Measurements from ENCODE around the gene PTPRJ.

The PTPRJ gene

DNA sequence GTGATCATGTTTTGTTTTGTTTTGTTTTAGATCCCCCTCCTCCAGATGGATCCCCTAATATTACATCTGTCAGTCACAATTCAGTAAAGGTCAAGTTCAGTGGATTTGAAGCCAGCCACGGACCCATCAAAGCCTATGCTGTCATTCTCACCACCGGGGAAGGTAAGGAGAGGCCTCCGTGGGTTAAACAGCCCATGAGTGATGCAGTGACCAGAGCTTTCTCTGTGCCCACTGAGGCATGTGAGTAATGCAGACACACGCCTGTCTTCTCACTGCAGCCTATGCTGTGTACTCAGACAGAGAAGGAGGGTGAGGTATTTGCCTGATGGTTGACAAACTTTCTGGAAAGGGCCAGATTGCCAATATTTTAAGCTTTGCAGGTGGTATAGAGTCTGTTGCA is 162.5 kb downstream of the PTPRJ start:
- no peak overlapping the region for H3K4me3 ChIP-seq (ENCODE audit: low read length)
- no peak for DNase-seq (ENCODE audit: low read depth)
- TF ChIP-seq CTCF (IDR thresholded peaks at IDR 0.05; ENCODE audit: insufficient read depth, low read depth, low read length, missing control alignments): no peak

GRCh38 chr11:48148749-48149148 is 168.4 kb downstream of the PTPRJ start:
- H3K4me3 ChIP-seq (ENCODE audit: low read length): no peak overlapping the region
- TF ChIP-seq CTCF (IDR thresholded peaks at IDR 0.05; ENCODE audit: insufficient read depth, low read depth, low read length, missing control alignments): no peak
- DNase-seq (ENCODE audit: low read depth): peak; percentile 49

- H3K4me3 ChIP-seq (ENCODE audit: low read length): no peak overlapping the region
- peak; percentile 92 for DNase-seq (ENCODE audit: low read depth)
- TF ChIP-seq CTCF (IDR thresholded peaks at IDR 0.05; ENCODE audit: insufficient read depth, low read depth, low read length, missing control alignments): no peak
Observed at GRCh38 chr11:48150213-48150612, 169.9 kb downstream of the PTPRJ start.

- TF ChIP-seq CTCF (IDR thresholded peaks at IDR 0.05; ENCODE audit: insufficient read depth, low read depth, low read length, missing control alignments): no peak
Observed at GRCh38 chr11:48154151-48154550, 173.8 kb downstream of the PTPRJ start.

DNA sequence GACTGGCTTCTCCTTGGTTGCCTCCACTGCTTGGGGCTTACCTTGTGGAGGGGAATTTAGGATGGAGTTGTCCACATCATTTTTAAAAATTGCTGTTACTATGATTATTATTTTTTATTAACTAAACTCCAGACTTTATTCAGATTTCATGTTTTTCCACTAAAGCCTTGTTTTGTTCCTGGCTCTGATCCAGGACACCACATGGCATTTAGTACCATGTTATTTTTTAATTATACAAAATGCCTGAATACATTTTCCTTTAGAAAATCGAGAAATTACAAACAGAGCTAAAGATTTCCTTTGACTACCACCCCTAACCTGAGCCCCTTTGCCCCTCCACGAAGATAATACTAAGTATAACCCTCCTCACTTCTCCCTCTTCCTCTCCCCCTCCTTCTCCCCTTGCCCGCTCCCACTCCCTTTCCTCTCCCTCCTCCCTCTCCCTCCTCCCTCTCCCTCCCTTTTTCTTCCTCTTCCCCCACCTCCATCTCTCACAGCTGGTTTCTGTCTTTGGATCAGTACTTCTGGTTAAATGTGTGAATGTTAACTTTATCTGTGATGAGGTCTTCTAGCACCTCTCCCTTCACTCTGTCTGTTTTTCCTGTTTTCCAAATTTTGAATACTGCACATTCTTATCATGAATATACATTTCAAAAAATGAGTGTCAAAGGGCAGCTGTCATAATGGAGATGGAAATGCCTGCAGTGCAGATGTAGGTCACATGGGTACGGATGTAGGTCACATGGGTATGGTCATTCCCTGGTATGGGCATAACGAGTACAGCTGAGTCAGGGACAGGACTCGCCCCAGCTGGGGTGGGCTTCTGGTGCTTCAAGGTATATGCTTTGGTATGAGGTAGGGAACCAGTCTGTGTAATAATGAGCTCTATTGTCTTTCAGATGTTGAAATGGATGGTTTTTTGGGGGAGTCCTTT is 181.9 kb downstream of the PTPRJ start:
- no peak overlapping the region for H3K4me3 ChIP-seq (ENCODE audit: low read length)
- DNase-seq (ENCODE audit: low read depth): no peak
- no peak for TF ChIP-seq CTCF (IDR thresholded peaks at IDR 0.05; ENCODE audit: insufficient read depth, low read depth, low read length, missing control alignments)

More at GRCh38 chr11:48154151-48154550, 173.8 kb downstream of the PTPRJ start:
- DNase-seq (ENCODE audit: low read depth): peak; percentile 70
- no peak overlapping the region for H3K4me3 ChIP-seq (ENCODE audit: low read length)

DNA sequence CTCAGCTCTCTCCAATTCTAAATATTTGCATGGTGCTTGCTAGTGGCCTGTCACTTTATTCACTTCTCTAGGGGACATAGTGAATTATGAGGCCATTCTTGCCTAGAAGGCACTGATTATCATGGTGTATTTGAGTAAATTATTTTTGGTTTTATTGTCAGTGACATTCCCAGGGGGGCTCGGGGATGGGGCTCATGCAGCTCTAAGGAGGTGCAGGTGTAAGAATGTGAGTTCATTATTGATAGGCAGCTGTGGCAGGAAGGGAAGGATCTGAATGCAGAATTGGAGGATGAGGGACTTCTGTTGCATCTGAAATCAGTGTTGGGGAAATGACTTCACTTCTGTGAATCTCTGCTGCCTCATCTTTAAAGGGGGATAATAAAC is 182.5 kb downstream of the PTPRJ start:
- no peak overlapping the region for H3K4me3 ChIP-seq (ENCODE audit: low read length)
- DNase-seq (ENCODE audit: low read depth): no peak
- TF ChIP-seq CTCF (IDR thresholded peaks at IDR 0.05; ENCODE audit: insufficient read depth, low read depth, low read length, missing control alignments): no peak
